Activated CD4-positive, alpha-beta T cell treated with anti-CD3 and anti-CD28 coated beads, Interleukin-2, amount 10 ng/mL, durations not matched to agents 7 days and 5 days (primary cell): Measurements from ENCODE around the gene SPTA1. TPM values are rescaled to one million over a fixed set of nuclear protein-coding genes. Genes with fewer than 3 reads are reported as not detected.
"Not testable (repeated sequence)": the region's sequence is repeated elsewhere in the genome, so short reads cannot be mapped to it uniquely, and the experiment has no call there.

Experiments
- CTCF ChIA-PET: fragments of 350-600 bp; sonication (Branson Sonifier 250); formaldehyde crosslinking; loops from one replicate; lab custom pipeline; 2021; ENCODE audit warnings: antibody characterized with exemption; lab: Charles Lee
- POLR2A ChIA-PET: fragments of 350-600 bp; sonication (Branson Sonifier 250); formaldehyde crosslinking; loops from one replicate; lab custom pipeline; 2021; ENCODE audit warnings: antibody characterized with exemption; lab: Charles Lee
- DNase-seq: peaks from one replicate; pipeline ENCODE4 v3.0.0-alpha.2; 2020
- H3K27ac Mint-ChIP-seq: one replicate; pipeline ENCODE4 v1.8.0; 2021; ENCODE audit warnings: mild to moderate bottlenecking, moderate library complexity, mixed read lengths
- H3K27me3 Mint-ChIP-seq: one replicate; pipeline ENCODE4 v1.8.0; 2021; ENCODE audit warnings: mixed read lengths
- H3K36me3 Mint-ChIP-seq: one replicate; pipeline ENCODE4 v1.8.0; 2021; ENCODE audit warnings: low read depth, mixed read lengths
- H3K4me1 Mint-ChIP-seq: one replicate; pipeline ENCODE4 v1.8.0; 2021; ENCODE audit warnings: mixed read lengths
- H3K4me3 Mint-ChIP-seq: one replicate; pipeline ENCODE4 v1.8.0; 2021; ENCODE audit warnings: mild to moderate bottlenecking, moderate library complexity, mixed read lengths
- H3K9me3 Mint-ChIP-seq: one replicate; pipeline ENCODE4 v1.8.0; 2021; ENCODE audit warnings: mixed read lengths
- total RNA-seq, 2 experiments: library from RNA; stranded (reverse); gene quantifications; one replicate each; pipeline ENCODE4 v1.2.3, GENCODE V29; 2021

The SPTA1 gene
- total RNA-seq, 2 experiments from 2014 or later: not detected

GRCh38 chr1:158706096-158706495, 19.6 kb upstream of the SPTA1 start:
- H3K27ac Mint-ChIP-seq: no peak overlapping the region
- H3K9me3 Mint-ChIP-seq: no peaks in the 10 kb centered on the region
- ChIA-PET POLR2A (no interaction called here), CTCF (interaction anchor here (0.6 kb wide), 1 partner anchor 106 kb away, joined by 3 read pairs; no protein-coding TSS in a partner anchor)
- H3K27me3 Mint-ChIP-seq: peaks cover 8% of the 10 kb centered on the region
- H3K36me3 Mint-ChIP-seq: no peaks in the 10 kb centered on the region
- H3K4me1 Mint-ChIP-seq: no peaks in the 10 kb centered on the region
- H3K4me3 Mint-ChIP-seq: no peak overlapping the region
- no peak for DNase-seq

- Mint-ChIP-seq H3K36me3 (no peaks in the 10 kb centered on the region), H3K27me3 (peaks cover 2% of the 10 kb centered on the region), H3K4me3 (no peak within 1 kb of the TSS), H3K27ac (no peak within 1 kb of the TSS), H3K9me3 (no peaks in the 10 kb centered on the region), H3K4me1 (no peaks in the 10 kb centered on the region)
- ChIA-PET CTCF (no interaction called here), POLR2A (no interaction called here)
- DNase-seq: no peak
These were observed 14.0 kb upstream of the SPTA1 start, which contains the start of gene OR6K2 for GRCh38 chr1:158700552-158700951. TSS of gene OR6K2 (minus strand) at chr1:158700652. CDS start at chr1:158700652, 0 bp downstream.

GRCh38 chr1:158694596-158694995, 8.1 kb upstream of the SPTA1 start:
- Mint-ChIP-seq H3K4me3 (no peak overlapping the region), H3K9me3 (no peaks in the 10 kb centered on the region), H3K36me3 (no peaks in the 10 kb centered on the region), H3K27me3 (peaks cover 8% of the 10 kb centered on the region), H3K4me1 (no peaks in the 10 kb centered on the region), H3K27ac (no peak overlapping the region)
- CTCF ChIA-PET: no interaction called here
- no peak for DNase-seq
- POLR2A ChIA-PET: no interaction called here

- H3K27ac Mint-ChIP-seq: no peak overlapping the region
- POLR2A ChIA-PET: no interaction called here
- H3K4me1 Mint-ChIP-seq: no peaks in the 10 kb centered on the region
- CTCF ChIA-PET: no interaction called here
- no peak for DNase-seq
- no peaks in the 10 kb centered on the region for H3K9me3 Mint-ChIP-seq
- no peak overlapping the region for H3K4me3 Mint-ChIP-seq
- no peaks in the 10 kb centered on the region for H3K36me3 Mint-ChIP-seq
- H3K27me3 Mint-ChIP-seq: peaks cover 7% of the 10 kb centered on the region
These were observed 5.8 kb upstream of the SPTA1 start for GRCh38 chr1:158692356-158692755.

- DNase-seq: no peak
- Mint-ChIP-seq H3K4me1 (no peaks in the 10 kb centered on the region), H3K4me3 (no peak overlapping the region), H3K36me3 (no peaks in the 10 kb centered on the region), H3K27ac (no peak overlapping the region), H3K9me3 (no peaks in the 10 kb centered on the region), H3K27me3 (peaks cover 10% of the 10 kb centered on the region)
- ChIA-PET CTCF (no interaction called here), POLR2A (no interaction called here)
These were observed 5.4 kb upstream of the SPTA1 start for GRCh38 chr1:158691907-158692306.

GRCh38 chr1:158691149-158691548, 4.6 kb upstream of the SPTA1 start:
- H3K27me3 Mint-ChIP-seq, H3K4me1 Mint-ChIP-seq, CTCF ChIA-PET, H3K4me3 Mint-ChIP-seq, POLR2A ChIA-PET, H3K27ac Mint-ChIP-seq, H3K36me3 Mint-ChIP-seq, H3K9me3 Mint-ChIP-seq, DNase-seq: not testable (repeated sequence)

- peaks cover 14% of the 10 kb centered on the region for H3K27me3 Mint-ChIP-seq
- no peaks in the 10 kb centered on the region for H3K4me1 Mint-ChIP-seq
- H3K36me3 Mint-ChIP-seq: no peaks in the 10 kb centered on the region
- ChIA-PET POLR2A (no interaction called here), CTCF (no interaction called here)
- DNase-seq: no peak
- no peak overlapping the region for H3K27ac Mint-ChIP-seq
- no peak overlapping the region for H3K4me3 Mint-ChIP-seq
- no peaks in the 10 kb centered on the region for H3K9me3 Mint-ChIP-seq
These were observed 3.4 kb upstream of the SPTA1 start for GRCh38 chr1:158689875-158690274.

GRCh38 chr1:158689110-158689509, 2.6 kb upstream of the SPTA1 start:
- ChIA-PET POLR2A (no interaction called here), CTCF (no interaction called here)
- Mint-ChIP-seq H3K4me3 (no peak overlapping the region), H3K9me3 (no peaks in the 10 kb centered on the region), H3K4me1 (no peaks in the 10 kb centered on the region), H3K27ac (no peak overlapping the region), H3K36me3 (no peaks in the 10 kb centered on the region), H3K27me3 (peaks cover 17% of the 10 kb centered on the region)
- DNase-seq: no peak

GRCh38 chr1:158688343-158688742, 1.8 kb upstream of the SPTA1 start:
- H3K4me1 Mint-ChIP-seq, POLR2A ChIA-PET, H3K27ac Mint-ChIP-seq, DNase-seq, CTCF ChIA-PET, H3K4me3 Mint-ChIP-seq, H3K36me3 Mint-ChIP-seq, H3K9me3 Mint-ChIP-seq: not testable (repeated sequence)
- peaks cover 17% of the 10 kb centered on the region for H3K27me3 Mint-ChIP-seq

- Mint-ChIP-seq H3K4me3 (no peak overlapping the region), H3K36me3 (no peaks in the 10 kb centered on the region), H3K27ac (no peak overlapping the region), H3K9me3 (no peaks in the 10 kb centered on the region), H3K4me1 (no peaks in the 10 kb centered on the region), H3K27me3 (peaks cover 22% of the 10 kb centered on the region)
- no peak for DNase-seq
- ChIA-PET POLR2A (no interaction called here), CTCF (no interaction called here)
These were observed 522 bp upstream of the SPTA1 start for GRCh38 chr1:158687037-158687436.

GRCh38 chr1:158685085-158685484, 1.4 kb downstream of the SPTA1 start:
- Mint-ChIP-seq H3K9me3 (no peaks in the 10 kb centered on the region), H3K36me3 (no peaks in the 10 kb centered on the region), H3K4me1 (no peaks in the 10 kb centered on the region), H3K27ac (no peak overlapping the region), H3K4me3 (no peak overlapping the region), H3K27me3 (peaks cover 24% of the 10 kb centered on the region)
- DNase-seq: no peak
- ChIA-PET CTCF (no interaction called here), POLR2A (no interaction called here)

- Mint-ChIP-seq H3K27ac (no peak overlapping the region), H3K4me1 (peaks cover 2% of the 10 kb centered on the region), H3K9me3 (no peaks in the 10 kb centered on the region), H3K4me3 (no peak overlapping the region), H3K36me3 (no peaks in the 10 kb centered on the region), H3K27me3 (peaks cover 17% of the 10 kb centered on the region)
- DNase-seq: no peak
- ChIA-PET CTCF (no interaction called here), POLR2A (no interaction called here)
These were observed 4.9 kb downstream of the SPTA1 start for GRCh38 chr1:158681606-158682005.

- H3K36me3 Mint-ChIP-seq: no peaks in the 10 kb centered on the region
- no peak overlapping the region for H3K27ac Mint-ChIP-seq
- POLR2A ChIA-PET: no interaction called here
- H3K4me3 Mint-ChIP-seq: no peak overlapping the region
- CTCF ChIA-PET: interaction anchor here (1.4 kb wide), 1 partner anchor 19 kb away, joined by 3 read pairs; no protein-coding TSS in a partner anchor
- peaks cover 10% of the 10 kb centered on the region for H3K27me3 Mint-ChIP-seq
- H3K4me1 Mint-ChIP-seq: peaks cover 2% of the 10 kb centered on the region
- no peaks in the 10 kb centered on the region for H3K9me3 Mint-ChIP-seq
- no peak for DNase-seq
These were observed 7.2 kb downstream of the SPTA1 start for GRCh38 chr1:158679289-158679688.

- H3K27ac Mint-ChIP-seq: no peak overlapping the region
- CTCF ChIA-PET: no interaction called here
- H3K9me3 Mint-ChIP-seq: no peaks in the 10 kb centered on the region
- no peaks in the 10 kb centered on the region for H3K36me3 Mint-ChIP-seq
- no peak overlapping the region for H3K4me3 Mint-ChIP-seq
- H3K4me1 Mint-ChIP-seq: peaks cover 2% of the 10 kb centered on the region
- no peak for DNase-seq
- POLR2A ChIA-PET: no interaction called here
- H3K27me3 Mint-ChIP-seq: no peaks in the 10 kb centered on the region
These were observed 10.8 kb downstream of the SPTA1 start for GRCh38 chr1:158675563-158676323.
